ENCODE results near the gene FERMT3. TPM values are rescaled to one million over a fixed set of nuclear protein-coding genes. Genes with fewer than 3 reads are reported as not detected.
A peak's percentile ranks its signal among the peaks of the same experiment; 100 is the strongest.

The FERMT3 gene
- total RNA-seq, 1 donor from 2014 or later: 1.4 TPM

GRCh38 chr11:64181506-64182411, 24.8 kb upstream of the FERMT3 start:
- Mint-ChIP-seq H3K36me3 (ENCODE audit: unreplicated experiment) (no peaks in the 10 kb centered on the region), H3K4me1 (ENCODE audit: unreplicated experiment) (peaks cover 35% of the 10 kb centered on the region), H3K4me3 (ENCODE audit: unreplicated experiment) (peak overlapping the region; percentile 40), H3K27me3 (ENCODE audit: unreplicated experiment) (no peaks in the 10 kb centered on the region), H3K9me3 (ENCODE audit: unreplicated experiment) (no peaks in the 10 kb centered on the region), H3K27ac (ENCODE audit: unreplicated experiment) (peak overlapping the region; percentile 91)
- DNase-seq (ENCODE audit: extremely low spot score, unreplicated experiment): peak; percentile 93
- no peak for TF ChIP-seq CTCF (IDR thresholded peaks at IDR 0.05)

- H3K4me1 Mint-ChIP-seq (ENCODE audit: unreplicated experiment): peaks cover 38% of the 10 kb centered on the region
- H3K36me3 Mint-ChIP-seq (ENCODE audit: unreplicated experiment): no peaks in the 10 kb centered on the region
- DNase-seq (ENCODE audit: extremely low spot score, unreplicated experiment): no peak
- H3K27ac Mint-ChIP-seq (ENCODE audit: unreplicated experiment): peak overlapping the region; percentile 99
- no peak for TF ChIP-seq CTCF (IDR thresholded peaks at IDR 0.05)
- no peaks in the 10 kb centered on the region for H3K9me3 Mint-ChIP-seq (ENCODE audit: unreplicated experiment)
- H3K27me3 Mint-ChIP-seq (ENCODE audit: unreplicated experiment): no peaks in the 10 kb centered on the region
- peak overlapping the region; percentile 35 for H3K4me3 Mint-ChIP-seq (ENCODE audit: unreplicated experiment)
These were observed 22.6 kb upstream of the FERMT3 start for GRCh38 chr11:64183890-64184289.

- DNase-seq (ENCODE audit: extremely low spot score, unreplicated experiment): no peak
- peak; percentile 57 for TF ChIP-seq CTCF (IDR thresholded peaks at IDR 0.05)
These were observed 21.3 kb upstream of the FERMT3 start for GRCh38 chr11:64185175-64185692.

GRCh38 chr11:64185693-64186491, 20.6 kb upstream of the FERMT3 start, which contains the start of gene STIP1:
TSS of gene STIP1 (plus strand) at chr11:64186171. CDS start at chr11:64186262, 91 bp downstream.
- peaks cover 3% of the 10 kb centered on the region for H3K36me3 Mint-ChIP-seq (ENCODE audit: unreplicated experiment)
- H3K27me3 Mint-ChIP-seq (ENCODE audit: unreplicated experiment): no peaks in the 10 kb centered on the region
- H3K4me3 Mint-ChIP-seq (ENCODE audit: unreplicated experiment): peak within 1 kb of the TSS; percentile 94
- no peaks in the 10 kb centered on the region for H3K9me3 Mint-ChIP-seq (ENCODE audit: unreplicated experiment)
- peaks cover 35% of the 10 kb centered on the region for H3K4me1 Mint-ChIP-seq (ENCODE audit: unreplicated experiment)
- TF ChIP-seq CTCF (IDR thresholded peaks at IDR 0.05): peak; percentile 47
- DNase-seq (ENCODE audit: extremely low spot score, unreplicated experiment): peak; percentile 100
- peak within 1 kb of the TSS; percentile 99 for H3K27ac Mint-ChIP-seq (ENCODE audit: unreplicated experiment)

More at GRCh38 chr11:64185175-64185692, 21.3 kb upstream of the FERMT3 start:
- Mint-ChIP-seq H3K4me3 (ENCODE audit: unreplicated experiment) (peak overlapping the region; percentile 94), H3K36me3 (ENCODE audit: unreplicated experiment) (no peaks in the 10 kb centered on the region), H3K27ac (ENCODE audit: unreplicated experiment) (peak overlapping the region; percentile 99), H3K27me3 (ENCODE audit: unreplicated experiment) (no peaks in the 10 kb centered on the region), H3K9me3 (ENCODE audit: unreplicated experiment) (no peaks in the 10 kb centered on the region), H3K4me1 (ENCODE audit: unreplicated experiment) (peaks cover 38% of the 10 kb centered on the region)

Data from osteocyte (in vitro differentiated cells).